GM19324 (cell line): Measurements from ENCODE around the gene PPP3CA.

Experiments
- ATAC-seq: cut with Tn5 transposase; IDR thresholded peaks from one replicate; pipeline ENCODE4 v1.9.1; 2021; ENCODE audit warnings: mild to moderate bottlenecking, moderate library complexity; ENCODE audit not compliant: unreplicated experiment, low FRiP score

Gene PPP3CA

DNA sequence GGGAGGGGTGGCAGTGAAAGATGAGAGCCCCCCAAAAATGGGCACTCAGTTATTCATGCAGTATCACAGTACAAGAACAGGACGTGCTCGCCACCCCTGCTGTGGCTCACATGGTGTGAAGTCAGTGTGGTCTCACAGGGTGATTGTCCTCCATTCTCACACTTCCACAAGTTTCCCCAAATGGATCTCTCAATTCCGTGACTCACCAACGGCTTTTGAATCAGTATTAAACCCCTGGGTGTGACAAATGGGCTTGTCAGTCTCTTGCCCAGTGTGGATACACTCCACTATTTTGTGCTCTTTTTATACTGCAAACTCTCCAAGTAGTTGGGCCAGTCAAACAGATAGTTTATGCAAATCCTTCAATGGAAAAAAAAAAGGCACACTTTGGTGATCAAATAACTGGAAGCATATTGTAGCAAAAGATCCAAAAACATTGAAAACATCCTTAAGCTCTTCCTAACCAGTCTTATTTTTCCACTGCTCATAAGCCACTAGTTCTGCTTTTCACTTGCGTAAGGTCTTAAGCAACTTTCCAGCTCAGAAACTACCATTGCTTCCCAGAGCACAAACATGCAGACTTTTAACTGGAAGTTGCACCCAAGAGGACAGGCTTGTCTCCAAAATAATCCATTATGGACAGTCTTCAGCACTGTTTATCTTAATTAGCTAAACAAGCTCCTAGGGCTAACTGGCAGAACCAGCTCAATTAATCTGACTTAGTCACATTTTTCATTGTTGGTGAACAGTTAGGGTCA is 365.7 kb downstream of the PPP3CA start:
- ATAC-seq: no peak

DNA sequence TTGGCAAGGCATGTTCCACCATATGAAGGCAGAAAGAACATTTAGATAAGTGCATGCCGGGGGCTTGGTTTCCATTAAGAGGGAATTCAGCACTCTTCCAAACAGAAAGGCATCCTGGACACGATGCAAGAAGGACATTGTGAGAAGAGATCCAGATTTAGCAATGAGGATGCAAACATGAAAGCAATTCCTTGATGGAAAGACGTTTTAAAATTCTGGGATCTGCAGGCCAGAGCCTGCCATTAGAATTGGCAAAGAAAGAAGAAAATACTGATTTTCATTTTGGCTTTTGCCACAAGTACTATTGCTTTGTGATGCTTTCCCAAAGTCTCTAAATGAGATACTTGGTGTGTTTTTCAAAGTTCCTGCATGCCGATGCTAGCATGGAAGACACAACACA is 367.6 kb downstream of the PPP3CA start:
- ATAC-seq: no peak

DNA sequence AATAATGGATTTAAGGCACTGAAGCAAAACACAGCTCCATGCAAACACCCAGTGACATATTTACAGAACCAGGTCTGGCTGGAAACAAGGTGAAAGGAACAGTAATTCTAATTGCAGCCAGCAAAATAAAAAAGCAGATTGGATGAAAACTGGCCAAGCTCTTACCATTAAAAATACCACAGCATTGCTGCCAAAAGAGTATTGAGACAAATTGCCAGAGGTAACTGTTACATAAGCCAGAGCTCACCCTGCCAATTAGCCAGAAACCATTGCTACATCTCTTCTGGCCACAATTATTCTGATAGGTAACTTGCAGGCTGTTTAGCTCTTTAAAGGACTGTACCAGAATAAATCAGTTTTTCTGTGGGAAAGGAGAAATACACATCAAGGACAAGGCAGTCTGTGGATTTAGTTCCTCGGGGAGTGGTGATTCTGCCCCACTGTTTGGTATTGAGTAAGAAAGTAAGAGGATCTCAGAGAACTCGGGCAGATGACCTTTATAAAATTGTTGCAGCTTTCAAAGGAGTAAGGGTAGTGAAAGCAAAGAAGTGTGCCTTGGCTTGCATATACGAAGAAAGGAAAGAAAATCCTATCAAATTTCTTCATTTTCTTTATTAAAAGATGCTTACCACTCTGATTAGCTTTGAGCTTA is 369.5 kb downstream of the PPP3CA start:
- ATAC-seq: no peak

GRCh38 chr4:100977274-100977673 is 370.1 kb downstream of the PPP3CA start:
- no peak for ATAC-seq
